ENCODE results near the gene PIP5K1B. TPM values are rescaled to one million over a fixed set of nuclear protein-coding genes. Genes with fewer than 3 reads are reported as not detected.

Gene PIP5K1B
- total RNA-seq, 1 experiment from 2014 or later, result 2.5 TPM

DNA sequence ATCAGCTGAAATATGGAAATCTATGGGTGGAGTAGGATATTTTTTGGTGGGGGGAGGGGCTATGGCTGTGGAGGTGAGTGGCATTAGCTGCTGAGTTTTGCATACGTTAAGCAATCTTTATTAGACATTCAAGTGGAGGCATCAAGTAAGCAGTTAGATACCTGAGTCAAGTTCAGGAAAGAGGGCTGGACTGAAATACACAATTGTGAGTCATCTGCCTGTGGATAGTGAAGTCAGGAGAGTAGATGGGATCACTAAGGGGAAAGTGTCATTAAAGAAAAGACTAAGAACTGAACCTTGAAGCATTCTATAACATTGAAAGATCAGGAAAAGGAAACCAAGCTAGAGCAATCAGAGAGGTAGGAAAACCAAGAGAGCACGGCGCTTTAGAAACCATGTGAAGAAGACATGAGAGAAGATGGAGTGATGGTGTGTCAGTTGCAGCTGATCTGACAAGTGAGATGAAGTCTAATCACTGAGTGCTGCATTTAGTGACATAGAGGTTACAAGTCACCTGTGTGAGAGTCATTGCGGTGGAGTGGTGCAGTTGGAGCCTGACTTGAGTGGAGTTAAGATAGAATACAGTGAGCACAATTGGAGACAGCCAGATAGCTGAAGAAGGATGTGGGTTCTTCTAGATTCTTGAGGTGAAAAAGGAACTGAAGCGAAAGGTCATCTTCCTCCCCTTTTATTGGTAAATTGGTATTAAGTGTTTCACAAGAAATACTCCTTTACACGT, 88.7 kb downstream of the PIP5K1B start:
- Histone ChIP-seq H4K91ac (ENCODE audit: insufficient read length, low read depth, low read length) (no peak overlapping the region), H3K4me1 (ENCODE audit: insufficient read depth, low read length) (no peaks in the 10 kb centered on the region; the same call in 1 of the 2 replicates), H2BK5ac (ENCODE audit: insufficient read length, low read length) (no peak overlapping the region), H3K4ac (ENCODE audit: low read depth, low read length) (no peak overlapping the region), H3K9ac (ENCODE audit: extremely low read depth, insufficient read length, low read length) (peak overlapping the region; percentile 11), H3K18ac (ENCODE audit: insufficient read length, low read depth, low read length) (no peak overlapping the region), H3K23ac (ENCODE audit: insufficient read length, low read depth, low read length) (no peak overlapping the region), H3K27ac (ENCODE audit: insufficient read length, low read depth, low read length) (no peak overlapping the region), H2AFZ (ENCODE audit: low read length) (no peak overlapping the region), H3K23me2 (ENCODE audit: insufficient read length, low read depth, low read length, poor library complexity, severe bottlenecking) (no peaks in the 10 kb centered on the region), H3K27me3 (ENCODE audit: insufficient read depth, low read length) (no peaks in the 10 kb centered on the region), H2BK15ac (ENCODE audit: low read depth, low read length) (no peak overlapping the region), H4K20me1 (ENCODE audit: control insufficient read depth, insufficient read depth, insufficient read length) (no peaks in the 10 kb centered on the region), H2BK12ac (ENCODE audit: insufficient read length, low read depth, low read length) (no peak overlapping the region), H2AK5ac (ENCODE audit: insufficient read length, low read length) (no peak overlapping the region), H3K79me2 (ENCODE audit: insufficient read depth, low read length) (no peaks in the 10 kb centered on the region), H3T11ph (ENCODE audit: low read length) (no peak overlapping the region), H4K5ac (ENCODE audit: insufficient read length, low read depth, low read length) (no peak overlapping the region), H3K14ac (ENCODE audit: insufficient read depth, low read length) (no peak overlapping the region), H2BK120ac (ENCODE audit: low read depth, low read length, poor library complexity, severe bottlenecking) (no peak overlapping the region), H4K8ac (replicated peaks; ENCODE audit: insufficient read length, low read depth, low read length) (no peak overlapping the region), H3K56ac (ENCODE audit: insufficient read length, low read depth, low read length) (no peak overlapping the region), H3K4me2 (ENCODE audit: insufficient read depth, insufficient read length, low read length) (no peak overlapping the region), H3K79me1 (ENCODE audit: insufficient read depth, low read depth, low read length, poor library complexity, severe bottlenecking) (no peaks in the 10 kb centered on the region), H2BK20ac (ENCODE audit: low read depth, low read length, poor library complexity, severe bottlenecking) (no peak overlapping the region), H3K9me3 (ENCODE audit: control insufficient read depth, low read depth, low read length) (no peaks in the 10 kb centered on the region)
- no peaks in the 10 kb centered on the region; a peak in 1 of 7 replicates for H3K36me3 Mint-ChIP-seq (ENCODE audit: insufficient read depth in 1 of 3, low read depth in 3 of 3)
- no peaks in the 10 kb centered on the region for H3K9me3 Mint-ChIP-seq
- TF ChIP-seq, protein P1, sequence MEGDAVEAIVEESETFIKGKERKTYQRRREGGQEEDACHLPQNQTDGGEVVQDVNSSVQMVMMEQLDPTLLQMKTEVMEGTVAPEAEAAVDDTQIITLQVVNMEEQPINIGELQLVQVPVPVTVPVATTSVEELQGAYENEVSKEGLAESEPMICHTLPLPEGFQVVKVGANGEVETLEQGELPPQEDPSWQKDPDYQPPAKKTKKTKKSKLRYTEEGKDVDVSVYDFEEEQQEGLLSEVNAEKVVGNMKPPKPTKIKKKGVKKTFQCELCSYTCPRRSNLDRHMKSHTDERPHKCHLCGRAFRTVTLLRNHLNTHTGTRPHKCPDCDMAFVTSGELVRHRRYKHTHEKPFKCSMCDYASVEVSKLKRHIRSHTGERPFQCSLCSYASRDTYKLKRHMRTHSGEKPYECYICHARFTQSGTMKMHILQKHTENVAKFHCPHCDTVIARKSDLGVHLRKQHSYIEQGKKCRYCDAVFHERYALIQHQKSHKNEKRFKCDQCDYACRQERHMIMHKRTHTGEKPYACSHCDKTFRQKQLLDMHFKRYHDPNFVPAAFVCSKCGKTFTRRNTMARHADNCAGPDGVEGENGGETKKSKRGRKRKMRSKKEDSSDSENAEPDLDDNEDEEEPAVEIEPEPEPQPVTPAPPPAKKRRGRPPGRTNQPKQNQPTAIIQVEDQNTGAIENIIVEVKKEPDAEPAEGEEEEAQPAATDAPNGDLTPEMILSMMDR (conservative IDR thresholded peaks at IDR 0.05), result no peak
- no peaks in the 10 kb centered on the region; the same call in 1 of the 2 replicates for H3K27me3 Mint-ChIP-seq (ENCODE audit: low read depth)
- peaks cover 0 to 6% of the 10 kb centered on the region in 2 experiments; a peak in 2 of 4 replicates for H3K4me1 Mint-ChIP-seq
- no peak for DNase-seq
- no CpG with 5 or more reads among the region's 6 CpGs for WGBS (ENCODE audit: extremely low coverage, insufficient read length, low lambda C conversion rate)
- no peak overlapping the region for H3K4me3 Mint-ChIP-seq
- no peak overlapping the region for H3K27ac Mint-ChIP-seq
